Tibial nerve (tissue), 4 donors: ENCODE measurements around the gene C10orf71. TPM values are rescaled to one million over a fixed set of nuclear protein-coding genes. Genes with fewer than 3 reads are reported as not detected.

Experiments
- DNase-seq, 2 donors: peaks; one replicate each; pipeline ENCODE4 v3.0.0-alpha.2; 2019; ENCODE audit warnings: low spot score in 2 of 2
- H3K27ac ChIP-seq, 4 donors: fragments of 200-600 bp; sonication (generic) in 3 of 4; one replicate each; pipeline ENCODE4 v1.5.1; 2017 to 2019; ENCODE audit warnings: mild to moderate bottlenecking in 1 of 4
- H3K27me3 ChIP-seq, 2 donors: fragments of 200-600 bp; sonication (generic) in 1 of 2; one replicate each; pipeline versions ENCODE4 v1.5.1 to v1.6.0; 2017 to 2019
- H3K36me3 ChIP-seq, 3 donors: fragments of 200-600 bp; sonication (generic); one replicate each; pipeline ENCODE4 v1.5.1; 2018 to 2019
- H3K4me1 ChIP-seq, 4 donors: fragments of 200-600 bp; sonication (generic) in 3 of 4; one replicate each; pipeline ENCODE4 v1.5.1; 2017 to 2019
- H3K4me3 ChIP-seq, 4 donors: fragments of 200-600 bp; sonication (generic) in 3 of 4; one replicate each; pipeline ENCODE4 v1.5.1; 2017 to 2019; ENCODE audit warnings: mild to moderate bottlenecking in 1 of 4, moderate library complexity in 1 of 4
- H3K9me3 ChIP-seq, 4 donors: fragments of 200-600 bp; sonication (generic) in 3 of 4; one replicate each; pipeline ENCODE4 v1.5.1; 2017 to 2019
- EP300 ChIP-seq, 2 donors: sonication (generic); formaldehyde crosslinking; IDR thresholded peaks; one replicate each; pipeline ENCODE4 v1.6.1; 2017; ENCODE audit warnings: antibody characterized with exemption in 2 of 2, mild to moderate bottlenecking in 1 of 2
- POLR2A ChIP-seq, 2 donors: fragments of 450-650 bp; IDR thresholded peaks; one replicate each; pipeline ENCODE4 v1.6.1; 2017; ENCODE audit warnings: antibody characterized with exemption in 2 of 2, mild to moderate bottlenecking in 2 of 2, moderate library complexity in 2 of 2
- WGBS, 2 donors: methylation state at CpG; one replicate each; pipeline ENCODE4 v1.1.5; 2018; 5-methylcytosine and 5-hydroxymethylcytosine counted together
- total RNA-seq, 4 donors: library from RNA; depleted of rRNA; stranded (reverse); fragments of >200 nt; gene quantifications; one replicate each; pipeline ENCODE4 v1.1.0, GENCODE V29; 2016
- TF ChIP-seq, protein P1 (sequence below), 5 experiments: fragments of 200-600 bp in 3 of 5; fragments of 450-650 bp in 2 of 5; sonication (generic) in 3 of 5; IDR thresholded peaks; one replicate each; pipeline ENCODE4 v1.5.1; 2016 to 2019; ENCODE audit warnings: antibody characterized with exemption in 5 of 5, mild to moderate bottlenecking in 3 of 5, moderate library complexity in 2 of 5

The C10orf71 gene
- total RNA-seq, 4 donors from 2014 or later = 0.22 TPM; not detected in 3

DNA sequence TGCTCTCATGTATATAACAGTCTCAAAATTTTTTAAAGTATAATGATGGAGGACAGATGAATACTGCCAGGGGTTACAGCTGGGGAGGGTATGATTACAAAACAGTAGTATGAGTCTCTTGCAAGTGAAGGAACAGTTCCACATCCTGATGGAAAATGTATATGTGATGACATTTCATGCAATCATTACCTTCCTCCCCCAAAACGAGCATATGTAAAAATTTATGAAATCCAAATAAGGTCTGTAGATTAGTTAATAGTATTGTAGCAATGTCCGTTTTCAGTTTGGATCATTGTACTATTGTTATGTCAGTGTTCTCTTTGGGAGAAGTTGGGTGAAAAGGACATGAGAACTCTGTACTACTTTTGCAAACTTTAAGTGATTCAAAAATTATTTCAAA, 58.9 kb downstream of the C10orf71 start:
- no peak overlapping the region for H3K4me3 ChIP-seq
- no peaks in the 10 kb centered on the region for H3K4me1 ChIP-seq
- TF ChIP-seq EP300 (IDR thresholded peaks at IDR 0.05) (no peak), POLR2A (IDR thresholded peaks at IDR 0.05) (no peak)
- TF ChIP-seq, protein P1, sequence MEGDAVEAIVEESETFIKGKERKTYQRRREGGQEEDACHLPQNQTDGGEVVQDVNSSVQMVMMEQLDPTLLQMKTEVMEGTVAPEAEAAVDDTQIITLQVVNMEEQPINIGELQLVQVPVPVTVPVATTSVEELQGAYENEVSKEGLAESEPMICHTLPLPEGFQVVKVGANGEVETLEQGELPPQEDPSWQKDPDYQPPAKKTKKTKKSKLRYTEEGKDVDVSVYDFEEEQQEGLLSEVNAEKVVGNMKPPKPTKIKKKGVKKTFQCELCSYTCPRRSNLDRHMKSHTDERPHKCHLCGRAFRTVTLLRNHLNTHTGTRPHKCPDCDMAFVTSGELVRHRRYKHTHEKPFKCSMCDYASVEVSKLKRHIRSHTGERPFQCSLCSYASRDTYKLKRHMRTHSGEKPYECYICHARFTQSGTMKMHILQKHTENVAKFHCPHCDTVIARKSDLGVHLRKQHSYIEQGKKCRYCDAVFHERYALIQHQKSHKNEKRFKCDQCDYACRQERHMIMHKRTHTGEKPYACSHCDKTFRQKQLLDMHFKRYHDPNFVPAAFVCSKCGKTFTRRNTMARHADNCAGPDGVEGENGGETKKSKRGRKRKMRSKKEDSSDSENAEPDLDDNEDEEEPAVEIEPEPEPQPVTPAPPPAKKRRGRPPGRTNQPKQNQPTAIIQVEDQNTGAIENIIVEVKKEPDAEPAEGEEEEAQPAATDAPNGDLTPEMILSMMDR (IDR thresholded peaks at IDR 0.05) = no peak
- no peak for DNase-seq
- H3K27ac ChIP-seq = no peak overlapping the region
- H3K27me3 ChIP-seq = no peaks in the 10 kb centered on the region
- peaks cover 0 to 8% (median 0%) of the 10 kb centered on the region in 4 donors for H3K9me3 ChIP-seq
- H3K36me3 ChIP-seq = no peaks in the 10 kb centered on the region
- 74 to 79% methylated on average over 2 of the region's 2 CpGs for WGBS, 2 donors

DNA sequence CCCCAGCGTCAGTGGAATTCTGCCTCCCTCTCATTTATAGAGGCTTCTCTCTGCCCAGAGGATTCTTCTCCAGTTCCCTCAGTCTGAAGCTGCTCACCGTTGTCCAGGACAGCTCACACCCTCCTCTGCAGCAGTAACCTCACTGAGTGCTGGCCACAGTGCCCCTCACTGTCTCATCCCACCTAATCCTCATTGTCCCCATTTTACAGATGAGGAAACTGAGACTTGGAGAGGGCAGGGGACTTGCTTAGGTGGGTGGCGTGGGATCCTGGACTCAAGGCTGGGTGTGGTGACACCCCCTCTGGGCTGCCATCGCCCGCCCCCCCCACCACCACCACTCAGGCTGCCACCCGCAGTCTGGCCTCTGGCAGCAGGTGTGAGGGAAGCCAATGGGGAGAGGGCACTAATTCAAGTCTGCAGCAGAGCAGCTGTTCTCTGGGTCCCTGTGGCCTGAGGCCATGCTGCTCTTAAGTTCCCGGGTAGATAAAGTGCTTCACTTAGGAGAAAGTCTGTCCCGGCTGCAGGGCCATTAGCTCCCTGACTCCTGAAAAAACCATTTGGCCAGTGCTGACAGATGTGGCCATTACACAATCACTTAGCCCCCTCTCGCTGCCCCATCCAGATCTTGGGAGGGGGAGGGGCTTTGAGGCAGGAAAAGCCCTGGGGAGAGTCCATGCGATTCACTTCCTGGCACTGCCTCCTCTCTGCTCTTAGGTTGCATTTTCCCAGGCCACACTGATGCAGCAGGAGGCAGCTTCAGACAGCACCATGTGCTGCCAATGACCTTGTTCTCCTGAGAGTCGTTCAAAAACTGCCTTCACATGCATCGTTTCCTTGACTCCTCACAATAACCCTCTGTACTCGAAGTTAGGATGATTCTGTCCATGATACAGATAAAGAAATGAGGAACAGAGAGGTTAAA, 60.6 kb downstream of the C10orf71 start:
- H3K4me1 ChIP-seq = no peaks in the 10 kb centered on the region
- H3K27ac ChIP-seq = no peak overlapping the region
- no peaks in the 10 kb centered on the region for H3K36me3 ChIP-seq
- no peaks in the 10 kb centered on the region for H3K27me3 ChIP-seq
- DNase-seq = no peak
- WGBS, 2 donors = 31 to 38% methylated on average over 11 of the region's 13 CpGs
- H3K9me3 ChIP-seq = peaks cover 0 to 8% (median 0%) of the 10 kb centered on the region in 4 donors
- no peak overlapping the region for H3K4me3 ChIP-seq
- no peak for TF ChIP-seq POLR2A (IDR thresholded peaks at IDR 0.05)
- no peak for TF ChIP-seq EP300 (IDR thresholded peaks at IDR 0.05)
- TF ChIP-seq, protein P1 (IDR thresholded peaks at IDR 0.05) = no peak

DNA sequence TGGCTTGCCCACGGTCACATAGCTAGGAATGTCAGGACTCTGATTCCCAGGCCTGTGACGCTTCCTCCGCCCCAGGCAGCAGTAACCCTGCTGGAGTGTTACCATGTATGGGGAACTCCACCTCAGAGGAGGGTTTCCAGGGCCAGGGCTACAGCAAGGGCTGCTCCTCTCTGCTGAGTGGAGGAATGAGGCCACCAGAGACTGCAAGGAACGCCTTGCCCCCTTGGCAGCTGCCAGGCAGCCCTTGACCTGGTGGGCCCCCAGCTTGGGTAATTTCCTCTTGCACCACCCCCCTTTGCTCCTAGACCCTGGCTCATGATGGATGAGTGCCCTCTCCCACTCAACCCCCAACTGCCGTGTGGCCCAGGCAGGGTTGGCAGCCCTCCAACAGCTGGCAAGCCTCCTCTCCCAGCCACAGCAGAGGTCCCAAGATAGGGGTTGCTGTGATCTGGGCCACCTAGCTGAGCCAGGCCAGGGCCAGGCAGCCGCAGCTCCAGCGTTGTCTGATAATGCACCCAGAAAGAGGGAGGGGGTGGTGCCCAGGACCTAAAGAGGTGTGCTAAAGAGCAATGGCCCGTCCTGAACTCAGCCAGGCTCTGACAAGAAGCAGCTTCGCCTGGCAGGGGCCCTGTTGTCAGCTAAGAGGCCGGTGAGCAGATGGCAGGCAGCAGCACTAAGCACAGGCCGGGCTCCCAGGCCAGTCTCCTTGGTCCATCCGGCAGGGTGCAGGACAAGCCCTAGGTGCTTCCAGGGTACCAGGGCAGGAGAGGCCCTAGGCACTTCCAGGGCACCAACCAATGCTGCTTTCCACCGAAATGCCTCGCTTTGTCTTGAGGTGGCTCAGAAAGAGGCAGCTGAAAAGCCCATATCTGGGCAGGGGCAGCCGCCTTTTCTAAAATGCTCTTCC, 61.6 kb downstream of the C10orf71 start:
- Histone ChIP-seq H3K9me3 (peaks cover 0 to 8% (median 0%) of the 10 kb centered on the region in 4 donors), H3K36me3 (no peaks in the 10 kb centered on the region), H3K27ac (peak overlapping the region in 1 of 4 donors; percentile 31), H3K4me3 (no peak overlapping the region), H3K27me3 (no peaks in the 10 kb centered on the region), H3K4me1 (no peaks in the 10 kb centered on the region)
- 49 to 53% methylated on average over 9 to 14 of the region's 15 CpGs for WGBS, 2 donors
- no peak for DNase-seq
- no peak for TF ChIP-seq EP300 (IDR thresholded peaks at IDR 0.05)
- TF ChIP-seq, protein P1 (IDR thresholded peaks at IDR 0.05) = no peak
- TF ChIP-seq POLR2A (IDR thresholded peaks at IDR 0.05) = no peak

DNA sequence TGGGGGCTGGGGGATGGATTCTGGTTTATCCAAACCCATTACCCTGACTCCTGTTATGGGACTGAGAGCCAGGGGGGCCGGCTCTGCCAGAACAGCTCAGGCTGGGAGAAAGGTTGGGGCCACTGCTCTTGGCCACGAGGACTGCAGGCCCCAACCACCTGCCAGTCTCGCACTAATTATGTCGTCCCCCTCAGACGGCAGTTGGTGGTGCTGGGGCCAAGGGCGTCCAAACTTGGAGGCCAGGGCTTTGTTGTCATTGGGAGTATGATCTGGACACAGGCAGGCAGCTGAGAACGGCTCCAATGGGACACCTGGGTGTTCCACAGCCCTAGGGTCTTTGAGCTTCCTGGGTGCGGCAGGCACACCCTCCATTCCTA, 62.2 kb downstream of the C10orf71 start:
- 79 to 85% methylated on average over 7 to 8 of the region's 8 CpGs for WGBS, 2 donors
- Histone ChIP-seq H3K27me3 (no peaks in the 10 kb centered on the region), H3K9me3 (peaks cover 0 to 8% (median 0%) of the 10 kb centered on the region in 4 donors), H3K36me3 (no peaks in the 10 kb centered on the region), H3K4me1 (no peaks in the 10 kb centered on the region), H3K4me3 (no peak overlapping the region), H3K27ac (no peak overlapping the region)
- DNase-seq = no peak
- no peak for TF ChIP-seq POLR2A (IDR thresholded peaks at IDR 0.05)
- no peak for TF ChIP-seq EP300 (IDR thresholded peaks at IDR 0.05)
- TF ChIP-seq, protein P1 (IDR thresholded peaks at IDR 0.05) = no peak
